IMR-90 (cell line): Measurements from ENCODE around the gene ITK. TPM values are rescaled to one million over a fixed set of nuclear protein-coding genes. Genes with fewer than 3 reads are reported as not detected.

Experiments used
- ATAC-seq: fragments of 200-7000 bp; cut with Tn5 transposase; 2 replicates; pipeline ENCODE4 v1.9.1; 2020; ENCODE audit warnings: low read depth, mild to moderate bottlenecking, moderate library complexity
- BruUV-seq: library from RNA; stranded (reverse); fragments of 400-500 nt; replicated peaks from 2 replicates; lab custom pipeline; 2021; lab: Mats Ljungman, UMichigan
- CTCF ChIA-PET: fragments of 300-600 bp; formaldehyde crosslinking; extraction: SDS; loops from one replicate; lab custom pipeline; 2021; ENCODE audit warnings: antibody characterized with exemption; lab: Yijun Ruan, JAX
- POLR2A ChIA-PET: fragments of 300-600 bp; sonication (Branson Sonifier 250); formaldehyde crosslinking; loops from one replicate; lab custom pipeline; 2022; ENCODE audit warnings: antibody characterized with exemption; ENCODE audit not compliant: unreplicated experiment; lab: Charles Lee
- DNase-seq: peaks from one replicate; pipeline ENCODE4 v3.0.0; 2013
- H2AFZ ChIP-seq: replicated peaks from 2 replicates; pipeline ENCODE3; 2013; ENCODE audit warnings: low read length, mild to moderate bottlenecking; ENCODE audit not compliant: poor library complexity
- H2AK5ac ChIP-seq: 2 replicates; pipeline ENCODE4 v1.6.1; 2013; ENCODE audit warnings: low read depth, low read length, inconsistent platforms
- H2AK9ac ChIP-seq: replicated peaks from 2 replicates; pipeline ENCODE3; 2013; ENCODE audit warnings: mild to moderate bottlenecking, low read depth, low read length, moderate library complexity; ENCODE audit not compliant: poor library complexity
- H2BK120ac ChIP-seq: 2 replicates; pipeline ENCODE4 v1.6.1; 2013; ENCODE audit warnings: low read depth, low read length, inconsistent platforms
- H2BK15ac ChIP-seq: 3 replicates; pipeline ENCODE4 v1.6.1; 2013; ENCODE audit warnings: low read depth, low read length, inconsistent platforms
- H2BK20ac ChIP-seq: 2 replicates; pipeline ENCODE4 v1.6.1; 2013; ENCODE audit warnings: low read depth, mild to moderate bottlenecking, inconsistent platforms, low read length, moderate library complexity
- H2BK5ac ChIP-seq: 2 replicates; pipeline ENCODE4 v1.6.1; 2013; ENCODE audit warnings: mild to moderate bottlenecking, low read depth, low read length, inconsistent platforms; ENCODE audit not compliant: poor library complexity, severe bottlenecking
- H3K14ac ChIP-seq: replicated peaks from 2 replicates; pipeline ENCODE4 v1.6.1; 2013; ENCODE audit warnings: low read depth, low read length, inconsistent platforms
- H3K18ac ChIP-seq: 2 replicates; pipeline ENCODE4 v1.6.1; 2013; ENCODE audit warnings: low read depth, low read length, control low read depth
- H3K23ac ChIP-seq: 2 replicates; pipeline ENCODE4 v1.6.1; 2013; ENCODE audit warnings: low read depth, low read length, inconsistent platforms
- H3K27ac ChIP-seq: 2 replicates; pipeline ENCODE4 v1.5.1; 2013; ENCODE audit warnings: mild to moderate bottlenecking, control low read depth, low read length; ENCODE audit not compliant: insufficient read depth
- H3K27me3 ChIP-seq: 2 replicates; pipeline ENCODE4 v1.6.1; 2013; ENCODE audit warnings: low read length; ENCODE audit not compliant: control insufficient read depth, insufficient read depth
- H3K36me3 ChIP-seq: 2 replicates; pipeline ENCODE4 v1.6.1; 2013; ENCODE audit warnings: low read length, mixed read lengths; ENCODE audit not compliant: control insufficient read depth, insufficient read depth
- H3K4ac ChIP-seq: 2 replicates; pipeline ENCODE4 v1.6.1; 2013; ENCODE audit warnings: low read depth, low read length, inconsistent platforms
- H3K4me1 ChIP-seq: 2 replicates; pipeline ENCODE4 v1.6.1; 2013; ENCODE audit warnings: low read length, mixed read lengths; ENCODE audit not compliant: control insufficient read depth, insufficient read depth
- H3K4me2 ChIP-seq: 2 replicates; pipeline ENCODE4 v1.6.1; 2013; ENCODE audit warnings: low read depth, mild to moderate bottlenecking, control low read depth, low read length, moderate library complexity
- H3K4me3 ChIP-seq: 2 replicates; pipeline ENCODE4 v1.5.1; 2013; ENCODE audit warnings: low read depth, mild to moderate bottlenecking, control low read depth, low read length, moderate library complexity; ENCODE audit not compliant: insufficient read depth
- H3K56ac ChIP-seq: 2 replicates; pipeline ENCODE4 v1.6.1; 2013; ENCODE audit warnings: low read length, inconsistent platforms; ENCODE audit not compliant: insufficient read depth; ENCODE audit errors: extremely low read depth
- H3K79me1 ChIP-seq, 2 experiments: 2 replicates each; pipeline ENCODE4 v1.6.1; 2013; ENCODE audit warnings: low read length in 2 of 2, inconsistent platforms in 1 of 2, low read depth in 1 of 2
- H3K9ac ChIP-seq: 2 replicates; pipeline ENCODE4 v1.6.1; 2013; ENCODE audit warnings: low read depth, low read length, control low read depth
- H3K9me1 ChIP-seq: 2 replicates; pipeline ENCODE4 v1.6.1; 2013; ENCODE audit warnings: low read length, inconsistent platforms; ENCODE audit not compliant: insufficient read depth
- H3K9me3 ChIP-seq: 2 replicates; pipeline ENCODE4 v1.6.1; 2013; ENCODE audit warnings: low read length; ENCODE audit not compliant: control insufficient read depth, insufficient read depth
- H4K20me1 ChIP-seq: 2 replicates; pipeline ENCODE4 v1.6.1; 2013; ENCODE audit warnings: low read length, inconsistent platforms; ENCODE audit not compliant: insufficient read depth
- H4K5ac ChIP-seq: 2 replicates; pipeline ENCODE4 v1.6.1; 2013; ENCODE audit warnings: mild to moderate bottlenecking, low read depth, low read length, control low read depth
- H4K8ac ChIP-seq, 2 experiments: 2 replicates each; pipeline ENCODE4 v1.6.1; 2013; ENCODE audit warnings: low read depth in 2 of 2, low read length in 2 of 2, control low read depth in 1 of 2, inconsistent platforms in 1 of 2
- H4K91ac ChIP-seq: 2 replicates; pipeline ENCODE4 v1.6.1; 2013; ENCODE audit warnings: low read depth, low read length, inconsistent platforms; ENCODE audit not compliant: insufficient read depth
- BHLHE40 ChIP-seq: fragments of 150-350 bp; IDR thresholded peaks from 2 replicates; pipeline ENCODE4 v1.6.1; 2016; ENCODE audit warnings: mild to moderate bottlenecking, low read depth, low read length
- CEBPB ChIP-seq: IDR thresholded peaks from 2 replicates; pipeline ENCODE4 v1.6.1; 2012; ENCODE audit warnings: low read depth, low read length, improper control_type of control experiment
- CHD1 ChIP-seq: IDR thresholded peaks from 2 replicates; pipeline ENCODE4 v1.6.1; 2012; ENCODE audit warnings: low read depth, low read length, improper control_type of control experiment
- FOS ChIP-seq: fragments of 150-350 bp; IDR thresholded peaks from 2 replicates; pipeline ENCODE4 v1.6.1; 2016; ENCODE audit warnings: low read depth, low read length
- MAFK ChIP-seq: IDR thresholded peaks from 2 replicates; pipeline ENCODE4 v1.6.1; 2012; ENCODE audit warnings: low read depth, low read length, improper control_type of control experiment
- MAZ ChIP-seq: IDR thresholded peaks from 2 replicates; pipeline ENCODE4 v1.6.1; 2012; ENCODE audit warnings: low read depth, mild to moderate bottlenecking, low read length, improper control_type of control experiment, moderate library complexity, borderline replicate concordance
- MXI1 ChIP-seq: IDR thresholded peaks from 2 replicates; pipeline ENCODE4 v1.6.1; 2012; ENCODE audit warnings: low read depth, mild to moderate bottlenecking, low read length, moderate library complexity, borderline replicate concordance
- NFE2L2 ChIP-seq: fragments of 150-350 bp; IDR thresholded peaks from 2 replicates; pipeline ENCODE4 v1.6.1; 2016; ENCODE audit warnings: low read depth, mild to moderate bottlenecking, low read length
- POLR2A ChIP-seq: IDR thresholded peaks from 2 replicates; pipeline ENCODE4 v1.6.1; 2012; ENCODE audit warnings: mild to moderate bottlenecking, low read depth, low read length
- RAD21 ChIP-seq: IDR thresholded peaks from 2 replicates; pipeline ENCODE4 v1.6.1; 2012; ENCODE audit warnings: low read length, improper control_type of control experiment
- RCOR1 ChIP-seq: IDR thresholded peaks from 2 replicates; pipeline ENCODE4 v1.6.1; 2012; ENCODE audit warnings: mild to moderate bottlenecking, low read length, improper control_type of control experiment; ENCODE audit not compliant: insufficient replicate concordance
- RFX5 ChIP-seq: IDR thresholded peaks from 2 replicates; pipeline ENCODE4 v1.8.0; 2012; ENCODE audit warnings: low read depth, mild to moderate bottlenecking, low read length, moderate library complexity
- SMC3 ChIP-seq: fragments of 150-350 bp; IDR thresholded peaks from 2 replicates; pipeline ENCODE4 v1.6.1; 2016; ENCODE audit warnings: low read depth, mild to moderate bottlenecking, antibody characterized with exemption, low read length, moderate library complexity
- USF2 ChIP-seq: fragments of 150-350 bp; IDR thresholded peaks from 2 replicates; pipeline ENCODE4 v1.6.1; 2017; ENCODE audit warnings: mild to moderate bottlenecking, antibody characterized with exemption, low read length, low read depth
- WGBS, 2 experiments: methylation state at CpG; one replicate each; pipeline versions ENCODE4 v1.1.5 to v1.1.7; 2013; ENCODE audit warnings: missing lambda C conversion rate in 2 of 2; ENCODE audit not compliant: insufficient read length in 1 of 2; ENCODE audit errors: extremely low coverage in 2 of 2; 5-methylcytosine and 5-hydroxymethylcytosine counted together
- dilution Hi-C: fragments of 300-500 bp; cut with HindIII; formaldehyde crosslinking; loops from one replicate; pipeline ENCODE4 v1.14.3; 2018; ENCODE audit warnings: low sequenced_read_pairs; ENCODE audit not compliant: unreplicated experiment
- in situ Hi-C: fragments of 300-500 bp; cut with MboI; formaldehyde crosslinking; loops from 3 replicates; pipeline ENCODE4 v1.14.3; 2019; ENCODE audit warnings: low sequenced_read_pairs, inconsistent platforms, mixed read lengths
- intact Hi-C: fragments of 100-400 bp; cut with micrococcal nuclease; formaldehyde crosslinking; loops from 2 replicates; pipeline ENCODE4 v1.10.0; 2022
- polyA plus RNA-seq, 3 experiments: library from polyadenylated mRNA; depleted of rRNA; stranded (reverse); fragments of >200 nt; gene quantifications; 2 replicates each; pipeline ENCODE4 v1.2.3, GENCODE V29; 2012; ENCODE audit warnings: low replicate concordance in 1 of 3
- total RNA-seq: library from RNA; depleted of rRNA; stranded (reverse); fragments of >200 nt; gene quantifications from 2 replicates; pipeline ENCODE4 v1.2.3, GENCODE V29; 2012
- TF ChIP-seq, protein P1 (sequence below): fragments of 150-350 bp; IDR thresholded peaks from 2 replicates; pipeline ENCODE4 v1.6.1; 2016; ENCODE audit warnings: low read depth, mild to moderate bottlenecking, low read length, moderate library complexity, borderline replicate concordance

Gene ITK
- total and polyA plus RNA-seq, 2 of the 4 experiments (the other 2 are of a cell fraction), result not detected

- H3K9ac ChIP-seq, result peak overlapping the region; percentile 83
- H3K4ac ChIP-seq, result peak overlapping the region; percentile 90
- H4K91ac ChIP-seq, result peak overlapping the region; percentile 94
- ChIA-PET CTCF (interaction anchor here (1.6 kb wide), 1 partner anchor 27 kb away, joined by 5 read pairs; no protein-coding TSS in a partner anchor), POLR2A (interaction anchor here (0.7 to 0.9 kb wide), 2 partner anchors 11 to 48 kb away, joined by 3 to 4 read pairs; no protein-coding TSS in a partner anchor)
- H2AK5ac ChIP-seq, result peak overlapping the region; percentile 44; the same call in 1 of the 2 replicates
- H2AFZ ChIP-seq, result peak overlapping the region; percentile 96
- H2BK20ac ChIP-seq, result peak overlapping the region; percentile 68
- peak overlapping the region; percentile 89 for H2AK9ac ChIP-seq
- H3K4me2 ChIP-seq, result peak overlapping the region; percentile 95
- DNase-seq, result peak; percentile 6
- peaks cover 3% of the 10 kb centered on the region; the same call in 1 of the 2 replicates for H3K9me1 ChIP-seq
- in situ Hi-C loops, result loop anchor here (10.0 to 25.0 kb wide), 3 partner anchors 171 to 1206 kb away; partner anchors contain the start of gene LSM11
- dilution Hi-C loops, result no loop called here
- H2BK15ac ChIP-seq, result peak overlapping the region; percentile 66
- H3K14ac ChIP-seq, result peak overlapping the region; percentile 94
- peaks cover 16 to 23% of the 10 kb centered on the region in 2 experiments for H3K79me1 ChIP-seq
- H3K27me3 ChIP-seq, result no peaks in the 10 kb centered on the region
- ATAC-seq, result peak; percentile 59
- peak overlapping the region; percentile 83 for H2BK5ac ChIP-seq
- peak overlapping the region; percentile 98 for H4K5ac ChIP-seq
- peaks cover 3% of the 10 kb centered on the region; the same call in 1 of the 2 replicates for H3K36me3 ChIP-seq
- peak overlapping the region; percentile 86 for H2BK120ac ChIP-seq
- peak overlapping the region; percentile 85 for H3K18ac ChIP-seq
- H3K56ac ChIP-seq, result peak overlapping the region; percentile 81
- H3K23ac ChIP-seq, result peak overlapping the region; percentile 99
- H4K20me1 ChIP-seq, result no peaks in the 10 kb centered on the region
- no peaks in the 10 kb centered on the region for H3K9me3 ChIP-seq
- H3K4me3 ChIP-seq, result peak overlapping the region; percentile 84
- WGBS, 2 experiments, result 4% methylated on average over 6 of the region's 33 CpGs; no CpG with 5 or more reads in 1 of the 2 experiments
- peak overlapping the region; percentile 97 to 99 for H4K8ac ChIP-seq
- no TSS peak for BruUV-seq
- H3K27ac ChIP-seq, result peak overlapping the region; percentile 76
- no peaks in the 10 kb centered on the region for H3K4me1 ChIP-seq
- intact Hi-C loops, result no loop called here
- no peak for TF ChIP-seq CHD1
- no peak for TF ChIP-seq POLR2A
- TF ChIP-seq RCOR1, result no peak
- no peak for TF ChIP-seq NFE2L2
- TF ChIP-seq FOS, result no peak
- no peak for TF ChIP-seq RFX5
- no peak for TF ChIP-seq MAZ
- no peak for TF ChIP-seq SMC3
- TF ChIP-seq, protein P1, sequence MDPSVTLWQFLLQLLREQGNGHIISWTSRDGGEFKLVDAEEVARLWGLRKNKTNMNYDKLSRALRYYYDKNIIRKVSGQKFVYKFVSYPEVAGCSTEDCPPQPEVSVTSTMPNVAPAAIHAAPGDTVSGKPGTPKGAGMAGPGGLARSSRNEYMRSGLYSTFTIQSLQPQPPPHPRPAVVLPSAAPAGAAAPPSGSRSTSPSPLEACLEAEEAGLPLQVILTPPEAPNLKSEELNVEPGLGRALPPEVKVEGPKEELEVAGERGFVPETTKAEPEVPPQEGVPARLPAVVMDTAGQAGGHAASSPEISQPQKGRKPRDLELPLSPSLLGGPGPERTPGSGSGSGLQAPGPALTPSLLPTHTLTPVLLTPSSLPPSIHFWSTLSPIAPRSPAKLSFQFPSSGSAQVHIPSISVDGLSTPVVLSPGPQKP, result no peak
- no peak for TF ChIP-seq USF2
- no peak for TF ChIP-seq MXI1
- no peak for TF ChIP-seq CEBPB
- TF ChIP-seq RAD21, result no peak
- TF ChIP-seq MAFK, result no peak
- TF ChIP-seq BHLHE40, result no peak
Measured at GRCh38 chr5:157143127-157143971, 37.3 kb upstream of the ITK start.
